HAP-1 (cell line): ENCODE data around the gene CREG1.
A peak's percentile ranks its signal among the peaks of the same experiment; 100 is the strongest.

Experiments
- DNase-seq, 2 experiments: peaks; one replicate each; pipeline ENCODE4 v3.0.0-alpha.2; 2016 to 2020; ENCODE audit warnings: low spot score in 2 of 2
- H3K27me3 ChIP-seq: fragments of 250-450 bp; sonication (Bioruptor Pico); 2 replicates; pipeline ENCODE4 v1.5.1; 2020; ENCODE audit warnings: low read depth, mild to moderate bottlenecking, moderate library complexity
- H3K36me3 ChIP-seq: fragments of 250-450 bp; sonication (Bioruptor Pico); replicated peaks from 2 replicates; pipeline ENCODE4 v1.5.1; 2020; ENCODE audit warnings: mild to moderate bottlenecking
- H3K4me1 ChIP-seq: fragments of 250-450 bp; sonication (Bioruptor Pico); 2 replicates; pipeline ENCODE4 v1.5.1; 2020; ENCODE audit warnings: mild to moderate bottlenecking
- H3K4me3 ChIP-seq: fragments of 250-450 bp; sonication (Bioruptor Pico); 2 replicates; pipeline ENCODE4 v1.5.1; 2020; ENCODE audit warnings: mild to moderate bottlenecking, moderate library complexity
- H3K9me3 ChIP-seq: fragments of 250-450 bp; sonication (Bioruptor Pico); 2 replicates; pipeline ENCODE4 v1.5.1; 2020; ENCODE audit warnings: mild to moderate bottlenecking, moderate library complexity
- in situ Hi-C: fragments of 300-500 bp; cut with MboI; formaldehyde crosslinking; loops from 3 replicates; pipeline ENCODE4 v1.14.3; 2020; ENCODE audit warnings: low sequenced_read_pairs, inconsistent platforms, mixed read lengths

The CREG1 gene

GRCh38 chr1:167553136-167554027 lies at the start of gene CREG1:
TSS of gene CREG1 (minus strand) at chr1:167553762.
- Histone ChIP-seq H3K36me3 (no peaks in the 10 kb centered on the region), H3K4me1 (peaks cover 15% of the 10 kb centered on the region), H3K9me3 (no peaks in the 10 kb centered on the region), H3K27me3 (no peaks in the 10 kb centered on the region), H3K4me3 (peak within 1 kb of the TSS; percentile 51)
- DNase-seq = peak; percentile 96 to 97
- in situ Hi-C loops = no loop called here

- in situ Hi-C loops = no loop called here
- Histone ChIP-seq H3K36me3 (no peaks in the 10 kb centered on the region), H3K4me1 (no peaks in the 10 kb centered on the region), H3K4me3 (no peak overlapping the region), H3K27me3 (no peaks in the 10 kb centered on the region), H3K9me3 (no peaks in the 10 kb centered on the region)
- no peak for DNase-seq
These were observed 49.3 kb upstream of the CREG1 start for GRCh38 chr1:167602840-167603239.

GRCh38 chr1:167601442-167602383 lies 48.2 kb upstream of the CREG1 start:
- H3K9me3 ChIP-seq = no peaks in the 10 kb centered on the region
- H3K4me1 ChIP-seq = no peaks in the 10 kb centered on the region
- no peaks in the 10 kb centered on the region for H3K36me3 ChIP-seq
- H3K27me3 ChIP-seq = no peaks in the 10 kb centered on the region
- H3K4me3 ChIP-seq = no peak overlapping the region
- in situ Hi-C loops = no loop called here
- no peak for DNase-seq

- in situ Hi-C loops = no loop called here
- Histone ChIP-seq H3K27me3 (no peaks in the 10 kb centered on the region), H3K9me3 (no peaks in the 10 kb centered on the region), H3K4me3 (no peak overlapping the region), H3K36me3 (no peaks in the 10 kb centered on the region), H3K4me1 (no peaks in the 10 kb centered on the region)
- DNase-seq = no peak
These were observed 46.5 kb upstream of the CREG1 start for GRCh38 chr1:167599957-167600581.

DNA sequence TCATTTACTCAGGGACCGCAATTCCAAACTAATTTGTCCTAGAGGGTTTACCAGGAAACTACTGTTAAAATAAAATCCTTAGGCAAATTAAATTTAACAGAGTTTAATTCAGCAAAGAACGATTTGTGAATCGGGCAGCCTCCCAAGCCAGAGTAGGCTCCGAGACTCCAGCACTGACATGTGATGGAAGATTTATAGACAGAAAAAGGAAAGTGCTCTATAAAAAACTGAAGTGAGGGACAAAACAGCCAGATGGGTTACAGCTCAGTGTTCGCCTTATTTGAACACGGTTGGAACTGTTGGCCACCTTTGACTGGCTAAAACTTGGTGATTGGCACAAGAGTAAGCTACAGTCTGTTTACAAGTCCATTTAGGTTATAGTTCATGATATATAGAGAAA lies 41.3 kb upstream of the CREG1 start:
- no peaks in the 10 kb centered on the region; the same call in 1 of the 2 replicates for H3K9me3 ChIP-seq
- no peak overlapping the region for H3K4me3 ChIP-seq
- H3K36me3 ChIP-seq = no peaks in the 10 kb centered on the region
- no peak for DNase-seq
- H3K27me3 ChIP-seq = no peaks in the 10 kb centered on the region
- H3K4me1 ChIP-seq = no peaks in the 10 kb centered on the region
- in situ Hi-C loops = no loop called here

- Histone ChIP-seq H3K9me3 (no peaks in the 10 kb centered on the region; the same call in 1 of the 2 replicates), H3K36me3 (no peaks in the 10 kb centered on the region), H3K27me3 (no peaks in the 10 kb centered on the region), H3K4me3 (no peak overlapping the region), H3K4me1 (no peaks in the 10 kb centered on the region)
- in situ Hi-C loops = no loop called here
- DNase-seq = no peak
These were observed 40.3 kb upstream of the CREG1 start for GRCh38 chr1:167593860-167594259.

- Histone ChIP-seq H3K27me3 (no peaks in the 10 kb centered on the region), H3K36me3 (no peaks in the 10 kb centered on the region), H3K4me1 (no peaks in the 10 kb centered on the region), H3K9me3 (no peaks in the 10 kb centered on the region; the same call in 1 of the 2 replicates), H3K4me3 (no peak overlapping the region)
- no peak for DNase-seq
- in situ Hi-C loops = no loop called here
These were observed 38.9 kb upstream of the CREG1 start for GRCh38 chr1:167592475-167592874.

GRCh38 chr1:167588361-167588760 lies 34.8 kb upstream of the CREG1 start:
- Histone ChIP-seq H3K4me3 (no peak overlapping the region), H3K4me1 (no peaks in the 10 kb centered on the region), H3K27me3 (no peaks in the 10 kb centered on the region), H3K9me3 (no peaks in the 10 kb centered on the region; the same call in 1 of the 2 replicates), H3K36me3 (no peaks in the 10 kb centered on the region)
- in situ Hi-C loops = no loop called here
- no peak for DNase-seq

GRCh38 chr1:167587872-167588271 lies 34.3 kb upstream of the CREG1 start:
- DNase-seq = no peak
- in situ Hi-C loops = no loop called here
- H3K4me3 ChIP-seq = no peak overlapping the region

GRCh38 chr1:167587342-167587741 lies 33.8 kb upstream of the CREG1 start:
- Histone ChIP-seq H3K36me3 (no peaks in the 10 kb centered on the region), H3K4me3 (no peak overlapping the region), H3K4me1 (no peaks in the 10 kb centered on the region), H3K27me3 (no peaks in the 10 kb centered on the region), H3K9me3 (no peaks in the 10 kb centered on the region; the same call in 1 of the 2 replicates)
- in situ Hi-C loops = no loop called here
- DNase-seq = no peak

More at GRCh38 chr1:167587872-167588271, 34.3 kb upstream of the CREG1 start:
- no peaks in the 10 kb centered on the region for H3K27me3 ChIP-seq
- H3K9me3 ChIP-seq = no peaks in the 10 kb centered on the region; the same call in 1 of the 2 replicates
- no peaks in the 10 kb centered on the region for H3K36me3 ChIP-seq
- no peaks in the 10 kb centered on the region for H3K4me1 ChIP-seq

- H3K9me3 ChIP-seq = no peaks in the 10 kb centered on the region; the same call in 1 of the 2 replicates
- no peaks in the 10 kb centered on the region for H3K27me3 ChIP-seq
- no peaks in the 10 kb centered on the region for H3K36me3 ChIP-seq
- in situ Hi-C loops = no loop called here
- no peak for DNase-seq
- H3K4me3 ChIP-seq = no peak overlapping the region
- no peaks in the 10 kb centered on the region for H3K4me1 ChIP-seq
These were observed 31.0 kb upstream of the CREG1 start for GRCh38 chr1:167584581-167584980.

DNA sequence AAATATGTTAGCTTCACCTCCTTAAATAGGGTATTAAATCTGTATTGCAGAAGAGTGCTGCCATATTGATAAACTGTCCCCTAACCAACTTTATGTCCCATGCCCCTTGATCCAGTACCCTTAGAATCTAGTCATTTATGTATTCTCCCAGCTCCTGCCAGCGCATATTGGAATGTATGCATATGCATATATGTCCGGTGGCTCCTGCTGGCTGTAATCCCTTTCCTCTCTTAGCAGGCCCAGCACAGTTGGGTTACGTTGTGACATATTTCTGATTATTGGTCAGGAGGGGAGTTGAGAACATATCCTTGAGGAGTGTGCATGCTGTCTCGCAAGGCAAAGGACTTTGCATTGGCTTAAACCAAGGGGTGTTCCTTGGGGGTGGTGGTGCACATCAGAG lies 29.2 kb upstream of the CREG1 start:
- H3K9me3 ChIP-seq = no peaks in the 10 kb centered on the region; the same call in 1 of the 2 replicates
- DNase-seq = no peak
- no peak overlapping the region for H3K4me3 ChIP-seq
- no peaks in the 10 kb centered on the region for H3K36me3 ChIP-seq
- in situ Hi-C loops = no loop called here
- H3K4me1 ChIP-seq = no peaks in the 10 kb centered on the region
- H3K27me3 ChIP-seq = no peaks in the 10 kb centered on the region

- DNase-seq = no peak
- no peaks in the 10 kb centered on the region for H3K4me1 ChIP-seq
- in situ Hi-C loops = no loop called here
- no peak overlapping the region for H3K4me3 ChIP-seq
- no peaks in the 10 kb centered on the region for H3K27me3 ChIP-seq
- H3K36me3 ChIP-seq = no peaks in the 10 kb centered on the region
- H3K9me3 ChIP-seq = no peaks in the 10 kb centered on the region; the same call in 1 of the 2 replicates
These were observed 28.5 kb upstream of the CREG1 start for GRCh38 chr1:167582064-167582463.
